ENCODE data around the gene WRNIP1.

DNA sequence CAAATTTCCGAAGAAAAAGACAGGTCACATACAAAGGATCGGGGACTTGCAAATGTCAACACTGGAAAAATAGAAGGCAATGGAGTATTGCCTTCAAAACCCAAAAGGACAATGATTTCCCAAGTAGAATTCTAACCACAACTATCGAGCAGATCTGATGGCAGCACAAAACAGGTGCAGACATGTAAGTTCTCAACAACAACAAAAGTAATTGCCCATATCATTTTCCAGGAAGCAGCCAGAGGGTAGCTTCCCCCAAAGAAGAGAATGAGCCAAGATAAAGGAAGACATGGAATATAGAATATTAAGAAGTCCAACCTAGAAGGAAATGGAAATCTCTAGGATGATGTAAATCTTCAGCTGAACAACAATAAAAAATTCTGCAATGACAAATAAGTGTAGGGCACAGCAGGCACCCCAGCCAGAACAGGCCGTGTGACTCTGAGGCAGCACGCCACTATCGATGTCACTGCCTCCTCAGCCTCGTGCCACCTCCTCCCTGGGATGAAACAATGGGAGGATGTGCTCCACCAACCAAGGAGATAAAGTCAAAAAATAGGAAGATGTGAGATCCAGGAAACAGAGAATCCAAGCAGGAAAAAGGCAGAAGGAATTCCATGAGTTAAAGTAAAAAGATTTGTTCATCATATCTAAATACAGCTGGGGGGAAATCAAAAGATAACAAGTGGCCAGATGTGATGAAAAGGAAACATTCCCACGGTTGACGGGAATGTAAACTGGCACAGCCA is 42.3 kb downstream of the WRNIP1 start:
- TF ChIP-seq, protein P1, sequence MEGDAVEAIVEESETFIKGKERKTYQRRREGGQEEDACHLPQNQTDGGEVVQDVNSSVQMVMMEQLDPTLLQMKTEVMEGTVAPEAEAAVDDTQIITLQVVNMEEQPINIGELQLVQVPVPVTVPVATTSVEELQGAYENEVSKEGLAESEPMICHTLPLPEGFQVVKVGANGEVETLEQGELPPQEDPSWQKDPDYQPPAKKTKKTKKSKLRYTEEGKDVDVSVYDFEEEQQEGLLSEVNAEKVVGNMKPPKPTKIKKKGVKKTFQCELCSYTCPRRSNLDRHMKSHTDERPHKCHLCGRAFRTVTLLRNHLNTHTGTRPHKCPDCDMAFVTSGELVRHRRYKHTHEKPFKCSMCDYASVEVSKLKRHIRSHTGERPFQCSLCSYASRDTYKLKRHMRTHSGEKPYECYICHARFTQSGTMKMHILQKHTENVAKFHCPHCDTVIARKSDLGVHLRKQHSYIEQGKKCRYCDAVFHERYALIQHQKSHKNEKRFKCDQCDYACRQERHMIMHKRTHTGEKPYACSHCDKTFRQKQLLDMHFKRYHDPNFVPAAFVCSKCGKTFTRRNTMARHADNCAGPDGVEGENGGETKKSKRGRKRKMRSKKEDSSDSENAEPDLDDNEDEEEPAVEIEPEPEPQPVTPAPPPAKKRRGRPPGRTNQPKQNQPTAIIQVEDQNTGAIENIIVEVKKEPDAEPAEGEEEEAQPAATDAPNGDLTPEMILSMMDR (conservative IDR thresholded peaks at IDR 0.05; ENCODE audit: low read length) = no peak
- TF ChIP-seq EZH2phosphoT487 (IDR thresholded peaks at IDR 0.05; ENCODE audit: borderline replicate concordance) = no peak
